ENCODE measurements around the gene WDR17. TPM values are rescaled to one million over a fixed set of nuclear protein-coding genes. Genes with fewer than 3 reads are reported as not detected.

WDR17 gene
- total and polyA plus RNA-seq, 2 of the 8 experiments (the other 6 are each of a cell fraction or from before 2014, with no cell fraction given): 1.4 to 3.3 TPM

- H3K36me3 ChIP-seq (ENCODE audit: control insufficient read depth in 2 of 4, insufficient read depth in 4 of 4, low read length in 3 of 4): no peaks in the 10 kb centered on the region
- H3K79me2 ChIP-seq (ENCODE audit: control insufficient read depth in 1 of 2, insufficient read depth in 2 of 2, low read length in 2 of 2): no peaks in the 10 kb centered on the region
- 14% methylated on average over 2 of the region's 2 CpGs; no CpG with 5 or more reads in 1 of the 2 experiments for WGBS, 2 experiments (ENCODE audit: extremely low coverage in 1 of 2, insufficient coverage in 1 of 2, insufficient read length in 1 of 2, insufficient replicate concordance in 2 of 2, low coverage in 1 of 2, low lambda C conversion rate in 2 of 2, missing lambda C conversion rate in 1 of 2)
- 0 out of 2 replicates have a peak overlapping the region, but pooled peaks have one; percentile 55 for H2AFZ ChIP-seq (ENCODE audit: low read length)
- ChIA-PET CTCF (ENCODE audit: partially characterized antibody) (no interaction called here), POLR2A (ENCODE audit: partially characterized antibody) (no interaction called here)
- no peak overlapping the region for H2BK5ac ChIP-seq (ENCODE audit: low read depth, low read length)
- no peak overlapping the region for H4K91ac ChIP-seq (replicated peaks; ENCODE audit: insufficient read length, low read length)
- H3K27me3 ChIP-seq (replicated peaks in 1 of 4; ENCODE audit: control insufficient read depth in 3 of 4, extremely low read depth in 1 of 4, insufficient read depth in 3 of 4, low read length in 3 of 4): no peaks in the 10 kb centered on the region
- H3K4ac ChIP-seq (replicated peaks; ENCODE audit: insufficient read length, low read depth, low read length): no peak overlapping the region
- no peaks in the 10 kb centered on the region for H4K20me1 ChIP-seq (replicated peaks in 1 of 2; ENCODE audit: control insufficient read depth in 1 of 2, insufficient read depth in 2 of 2, low read length in 2 of 2)
- no peak overlapping the region for H3K9ac ChIP-seq (replicated peaks in 1 of 4; ENCODE audit: extremely low read depth in 1 of 4, low read depth in 3 of 4, low read length in 3 of 4)
- no peak overlapping the region for H2BK120ac ChIP-seq (replicated peaks; ENCODE audit: low read depth, low read length)
- H3K14ac ChIP-seq (ENCODE audit: insufficient read length): no peak overlapping the region
- peak overlapping the region; percentile 41 for H4K5ac ChIP-seq (ENCODE audit: insufficient read length, low read depth, low read length)
- H2AK5ac ChIP-seq (ENCODE audit: low read depth, low read length): no peak overlapping the region
- no peak overlapping the region for H2BK12ac ChIP-seq (ENCODE audit: low read depth, low read length)
- no peak overlapping the region for H3K18ac ChIP-seq (ENCODE audit: extremely low read depth, low read length)
- H3K4me1 ChIP-seq (replicated peaks in 1 of 4; ENCODE audit: control insufficient read depth in 3 of 4, insufficient read depth in 4 of 4, low read length in 3 of 4): peaks cover 2 to 12% (median 7%) of the 10 kb centered on the region in 4 experiments; a peak in 4 of 7 replicates
- FAIRE-seq (peak; percentile 48), DNase-seq (ENCODE audit: low read depth in 1 of 2, low spot score in 2 of 2) (no peak)
- peak overlapping the region; percentile 28 to 44 for H3K4me2 ChIP-seq (ENCODE audit: insufficient read depth in 1 of 2, low read depth in 2 of 2, low read length in 2 of 2)
- H2BK20ac ChIP-seq (ENCODE audit: low read length): no peak overlapping the region
- peak overlapping the region in 2 of 4 experiments; percentile 12 to 30; a peak in 1 of 8 replicates for H3K4me3 ChIP-seq (ENCODE audit: extremely low read depth in 1 of 4, insufficient read depth in 2 of 4, low read depth in 3 of 4, low read length in 4 of 4)
- H3K79me1 ChIP-seq (ENCODE audit: low read depth, low read length): no peaks in the 10 kb centered on the region
- H3K23me2 ChIP-seq (ENCODE audit: low read depth, low read length): no peaks in the 10 kb centered on the region
- H2BK15ac ChIP-seq (ENCODE audit: low read length): no peak overlapping the region
- H3K23ac ChIP-seq (ENCODE audit: insufficient read length): no peak overlapping the region
- H4K8ac ChIP-seq (ENCODE audit: extremely low read depth, insufficient read depth, low read length): no peak overlapping the region
- no peaks in the 10 kb centered on the region for H3K9me3 ChIP-seq (ENCODE audit: insufficient read depth in 2 of 2, low read depth in 1 of 2, low read length in 1 of 2)
- peak overlapping the region; percentile 60; the same call in 1 of the 2 replicates for H3K27ac ChIP-seq (ENCODE audit: low read depth, low read length)
- no peak overlapping the region for H3K56ac ChIP-seq (replicated peaks; ENCODE audit: insufficient read length, low read depth, low read length)
- TF ChIP-seq KDM5A (IDR thresholded peaks at IDR 0.05; ENCODE audit: low read length) (no peak), CTBP2 (IDR thresholded peaks at IDR 0.05; ENCODE audit: borderline replicate concordance, insufficient read depth, insufficient read length, low read length) (no peak), CHD2 (IDR thresholded peaks at IDR 0.05; ENCODE audit: low read length) (no peak), CBX8 (IDR thresholded peaks at IDR 0.05; ENCODE audit: borderline replicate concordance, low read depth, low read length) (no peak), CBX5 (IDR thresholded peaks at IDR 0.05; ENCODE audit: low read depth, low read length) (no peak), ASH2L (IDR thresholded peaks at IDR 0.05; ENCODE audit: low read length) (no peak), NANOG (IDR thresholded peaks at IDR 0.05; ENCODE audit: insufficient read depth, low read depth, low read length, poor library complexity, severe bottlenecking) (no peak), TBP (IDR thresholded peaks at IDR 0.05; ENCODE audit: low read depth, low read length) (no peak), SIN3A (conservative IDR thresholded peaks at IDR 0.05 in 1 of 2, IDR thresholded peaks at IDR 0.05 in 1 of 2; ENCODE audit: low read depth in 1 of 2, low read length in 2 of 2) (no peak), JUND (IDR thresholded peaks at IDR 0.05; ENCODE audit: low read length) (no peak), E2F6 (IDR thresholded peaks at IDR 0.05) (no peak), GTF2F1 (IDR thresholded peaks at IDR 0.05; ENCODE audit: borderline replicate concordance, low read depth, low read length) (no peak), SAP30 (IDR thresholded peaks at IDR 0.05; ENCODE audit: insufficient read depth, insufficient replicate concordance, low read length) (no peak)
Measured at GRCh38 chr4:176186067-176186466, 120.4 kb downstream of the WDR17 start.
